HG03060 (cell line): ENCODE measurements around the gene EPHA4.

Experiments
- ATAC-seq: cut with Tn5 transposase; IDR thresholded peaks from one replicate; pipeline ENCODE4 v1.9.1; 2021; ENCODE audit warnings: low read depth, moderate number of reproducible peaks; ENCODE audit not compliant: unreplicated experiment

Gene EPHA4

DNA sequence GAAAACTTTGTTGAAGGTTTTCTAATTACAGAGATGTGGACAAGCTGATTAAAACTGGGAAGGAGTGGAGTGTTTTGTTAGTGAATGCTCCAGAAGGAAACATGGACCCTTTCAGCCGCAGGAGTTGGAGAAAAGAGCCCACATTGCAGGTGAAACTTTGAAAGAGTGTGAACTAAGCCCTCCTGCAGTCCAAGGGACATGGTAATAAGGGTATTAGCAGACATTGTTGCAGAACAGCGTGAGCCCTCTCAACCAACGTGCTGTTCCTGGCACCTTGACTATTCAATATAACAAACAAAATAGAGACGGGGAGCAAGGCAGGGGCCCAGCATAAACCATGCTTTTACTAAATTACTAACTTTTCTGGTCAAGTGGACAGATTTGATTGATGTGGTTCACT is 122.7 kb downstream of the EPHA4 start:
- no peak for ATAC-seq

DNA sequence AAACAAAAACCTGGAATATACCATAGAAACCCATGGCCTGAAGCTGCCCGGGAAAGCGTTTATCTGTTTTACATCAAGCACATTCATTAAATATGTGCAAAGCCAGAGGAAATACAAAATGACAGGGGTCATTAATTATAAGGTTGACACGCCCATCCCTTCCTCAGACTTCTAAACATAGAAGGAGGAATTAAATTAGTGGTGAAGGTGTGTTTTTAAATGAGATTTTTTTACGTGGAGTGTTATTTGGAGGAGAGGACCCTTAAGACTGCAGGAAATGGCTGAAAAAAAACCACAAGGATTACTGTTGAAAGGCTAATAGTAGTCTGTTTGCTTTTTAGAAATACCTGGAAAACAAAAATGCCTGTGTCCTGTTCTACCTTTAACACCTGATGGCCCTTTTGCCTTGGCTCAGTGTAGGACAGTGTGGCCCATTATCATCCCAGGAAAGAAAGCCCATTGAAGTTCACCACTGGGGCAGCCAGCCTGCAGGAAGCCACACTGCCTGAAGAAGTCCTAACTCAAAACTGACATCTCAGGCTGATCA is 123.2 kb downstream of the EPHA4 start:
- no peak for ATAC-seq

DNA sequence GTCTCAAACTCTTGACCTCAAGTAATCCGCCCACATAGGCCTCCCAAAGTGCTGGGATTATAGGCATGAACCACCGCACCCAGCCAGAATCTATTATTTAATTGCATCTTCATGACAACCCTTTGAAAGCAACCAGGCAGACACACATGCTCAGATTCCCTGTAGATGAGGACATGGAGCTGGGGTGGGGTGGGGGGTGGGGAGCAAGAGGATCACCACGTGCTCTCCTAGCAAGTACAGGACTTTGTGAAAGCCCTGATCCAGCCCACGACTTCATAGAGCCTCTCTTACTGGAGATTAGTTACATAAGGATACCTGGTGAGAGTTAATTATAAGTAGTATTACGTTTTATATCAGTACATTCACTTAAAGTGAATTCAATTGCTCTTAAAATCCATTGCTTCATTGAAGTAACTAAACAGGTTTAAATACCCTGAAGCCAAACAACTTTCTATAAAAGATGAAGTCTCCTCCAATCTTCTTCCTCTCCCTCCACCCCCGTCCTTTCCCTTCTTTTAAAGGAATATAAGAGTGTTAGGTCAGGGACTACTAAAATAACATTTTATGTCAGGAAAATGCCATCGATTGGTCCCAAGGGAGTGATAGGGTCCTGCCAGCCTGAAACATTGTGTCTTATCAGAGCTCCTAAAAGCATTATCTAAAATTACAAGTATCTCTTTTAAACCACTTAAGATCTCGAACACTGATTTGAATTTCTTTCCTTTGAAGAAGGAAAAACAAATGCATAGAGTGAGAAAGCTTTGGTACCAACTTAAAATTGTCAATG is 123.9 kb downstream of the EPHA4 start:
- ATAC-seq = no peak

DNA sequence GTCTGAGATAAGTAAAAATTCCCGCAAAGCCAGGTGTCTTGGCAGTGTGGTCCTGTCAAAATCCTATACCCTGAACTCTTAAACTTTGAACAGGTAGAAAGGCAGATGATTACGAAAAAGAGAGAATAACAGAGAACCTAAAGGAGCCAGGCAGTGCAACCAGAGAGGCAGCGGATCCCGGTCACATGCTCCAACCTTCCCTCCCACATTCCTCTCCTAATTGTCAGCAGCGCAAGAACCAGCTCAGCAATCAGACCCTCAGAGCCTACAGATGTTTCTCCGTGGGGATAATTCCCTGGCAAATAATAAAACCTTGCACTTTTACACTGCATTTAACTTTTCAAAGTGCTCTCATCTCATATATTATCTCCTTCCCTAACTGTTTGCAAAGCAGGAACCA is 124.8 kb downstream of the EPHA4 start:
- no peak for ATAC-seq

DNA sequence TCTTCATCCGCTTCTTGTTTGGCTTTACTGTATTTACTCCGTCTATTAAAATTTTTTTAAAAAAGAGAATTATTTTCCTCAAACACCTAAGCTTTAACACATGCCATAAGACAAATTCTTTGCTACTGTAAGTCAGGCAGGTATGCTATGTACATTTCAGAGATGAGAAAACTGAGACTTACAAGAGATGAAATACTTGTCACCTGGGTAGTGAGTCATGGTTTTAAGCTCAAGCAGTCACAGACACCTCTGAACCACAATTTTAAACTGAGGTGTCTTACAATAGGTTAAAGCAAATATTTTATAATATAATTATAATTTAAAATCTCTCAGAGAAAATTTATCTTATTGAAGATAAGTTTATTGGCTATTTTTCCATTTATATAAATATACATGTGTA is 126.0 kb downstream of the EPHA4 start:
- ATAC-seq = no peak

DNA sequence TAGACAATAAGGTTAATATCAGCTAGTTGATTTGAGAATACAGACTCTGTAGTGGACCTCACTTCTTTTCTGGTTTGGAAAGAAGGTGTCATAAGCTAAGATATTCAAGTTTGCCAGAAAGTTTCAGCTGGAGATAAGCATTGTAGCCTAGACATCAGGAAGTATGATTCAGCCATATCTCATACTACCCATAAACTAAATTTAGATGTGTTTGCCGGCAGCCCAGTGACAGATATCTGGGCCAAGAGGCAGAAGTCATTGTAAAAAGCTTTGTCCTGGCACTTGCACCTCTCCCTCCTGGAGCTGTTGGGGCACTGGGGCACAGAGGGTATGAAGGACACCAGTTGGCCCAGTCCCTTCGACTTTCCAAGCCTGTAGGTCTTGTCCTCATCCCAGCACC is 128.0 kb downstream of the EPHA4 start:
- no peak for ATAC-seq

DNA sequence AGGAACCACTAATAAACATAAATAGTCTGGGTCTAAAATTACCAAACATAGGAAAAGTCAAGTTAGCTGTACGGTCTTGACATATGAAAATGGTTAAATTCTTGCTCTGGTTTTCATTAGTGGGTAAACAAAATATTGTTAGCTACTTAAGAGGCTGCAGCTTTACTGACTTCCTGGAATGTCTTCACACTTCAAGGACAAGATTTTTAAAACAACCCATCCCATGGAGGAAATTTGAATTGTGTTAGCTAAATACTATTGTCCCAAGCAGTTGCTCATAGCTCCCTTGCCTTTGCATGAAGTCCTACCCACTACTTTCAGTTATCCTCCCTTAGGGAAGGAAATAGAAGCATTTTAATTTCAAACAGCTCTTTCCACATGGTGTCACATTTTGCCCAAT is 128.5 kb downstream of the EPHA4 start:
- no peak for ATAC-seq

DNA sequence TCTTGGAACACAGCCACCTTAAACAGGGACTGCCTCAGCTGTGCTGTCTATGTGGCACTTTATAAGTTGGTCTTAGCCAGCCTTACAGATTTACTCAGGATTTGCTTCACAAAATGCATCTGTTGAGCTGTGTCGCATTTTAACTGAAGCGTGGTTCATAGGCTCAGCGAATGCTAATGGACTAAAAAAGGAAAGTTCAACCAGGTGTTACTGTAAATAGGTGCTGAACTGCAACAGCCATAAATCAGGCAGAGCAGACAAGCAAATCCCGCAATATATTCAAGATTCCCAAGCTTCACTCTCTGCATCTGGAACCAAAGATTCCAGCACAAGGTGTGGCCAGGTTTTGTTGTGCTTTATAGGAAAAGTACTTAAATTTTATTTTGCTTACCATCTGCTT is 130.0 kb downstream of the EPHA4 start:
- ATAC-seq = no peak

DNA sequence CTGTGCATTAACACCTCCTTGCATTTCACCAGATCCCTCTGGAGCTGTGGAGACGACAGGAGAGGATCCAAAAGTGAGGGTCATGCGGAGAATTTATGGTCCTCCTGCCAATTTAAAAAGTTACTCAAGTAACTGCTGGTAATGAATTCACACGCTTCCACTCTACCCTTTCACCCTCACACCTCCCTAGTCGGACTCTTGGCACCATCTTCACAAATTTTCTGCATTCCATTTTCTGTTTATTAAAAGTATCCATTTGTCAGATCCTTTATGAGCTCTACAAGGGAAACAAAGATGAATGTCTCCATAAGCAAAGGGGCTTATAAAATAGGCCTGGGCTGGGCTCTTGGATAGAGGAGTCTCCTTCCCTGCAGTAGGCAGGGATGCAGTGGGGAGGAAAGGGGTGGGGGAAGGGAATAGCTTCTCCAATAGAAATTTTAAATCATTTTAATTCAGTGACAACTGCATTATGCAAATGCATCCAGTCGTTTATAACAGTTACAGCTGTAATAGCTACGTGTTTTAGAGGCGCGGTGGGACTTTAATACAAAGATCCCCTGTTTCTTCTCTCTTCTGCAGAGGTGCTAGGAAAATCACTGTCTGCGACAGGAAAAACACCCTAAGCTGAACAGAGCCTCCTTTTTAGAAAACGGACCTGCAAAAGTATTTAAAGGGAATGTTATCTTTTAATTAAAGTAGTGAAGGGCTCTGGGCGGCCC is 132.2 kb downstream of the EPHA4 start:
- no peak for ATAC-seq

DNA sequence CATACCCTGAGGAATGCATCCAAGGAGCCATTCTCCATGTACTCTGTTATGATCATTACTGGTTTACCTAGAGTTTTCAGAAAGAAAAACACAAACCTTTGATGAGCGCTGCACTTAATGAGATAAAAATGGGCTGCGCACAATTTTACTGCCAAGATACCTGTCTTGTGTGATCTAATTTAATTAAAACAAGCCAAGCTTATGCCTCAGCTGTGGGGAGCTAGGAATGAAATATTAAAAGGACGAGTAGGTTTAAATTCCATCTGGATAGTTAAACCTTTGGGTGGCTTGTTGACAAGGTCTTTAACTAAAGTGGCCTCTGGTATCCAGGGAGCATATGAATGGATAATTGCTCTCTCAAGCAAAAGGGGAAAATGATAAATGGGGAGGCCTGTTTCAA is 135.0 kb downstream of the EPHA4 start:
- no peak for ATAC-seq

DNA sequence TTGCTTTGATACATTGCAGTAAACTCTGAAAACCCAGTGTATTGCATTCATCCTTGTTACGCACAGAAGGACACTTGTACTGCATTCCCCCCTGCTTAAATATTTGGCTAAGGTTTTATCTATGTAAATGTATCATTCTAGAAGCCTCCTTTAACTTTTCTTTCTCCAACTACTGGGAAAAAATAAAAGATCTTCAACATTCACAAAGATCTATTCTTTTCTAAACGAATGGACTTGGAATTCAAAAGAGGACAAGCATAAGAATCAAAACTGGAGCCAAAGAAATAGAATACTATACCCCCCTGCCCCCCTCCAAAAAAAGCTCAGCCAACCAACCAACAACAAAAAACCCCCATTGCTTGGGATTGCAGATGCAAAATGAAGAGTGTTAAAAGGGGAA is 136.9 kb downstream of the EPHA4 start:
- no peak for ATAC-seq

DNA sequence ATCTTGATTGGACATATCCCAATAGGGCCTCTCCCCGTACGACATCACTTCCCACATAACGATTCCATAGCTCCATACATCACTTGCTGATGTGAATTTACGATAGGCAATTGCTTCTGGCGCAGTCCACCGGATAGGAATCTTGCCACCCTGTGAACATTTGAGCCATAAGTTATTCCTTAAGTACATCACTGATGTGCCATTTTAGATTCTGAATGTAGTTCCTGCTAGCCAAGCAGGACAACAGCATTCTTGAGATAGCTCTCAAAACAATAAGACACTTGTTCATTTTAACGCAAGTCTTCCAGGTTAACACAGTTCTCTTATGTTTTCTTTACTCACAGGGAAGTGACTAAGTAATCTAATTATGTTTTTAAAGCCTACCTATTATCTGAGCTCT is 138.0 kb downstream of the EPHA4 start:
- no peak for ATAC-seq

DNA sequence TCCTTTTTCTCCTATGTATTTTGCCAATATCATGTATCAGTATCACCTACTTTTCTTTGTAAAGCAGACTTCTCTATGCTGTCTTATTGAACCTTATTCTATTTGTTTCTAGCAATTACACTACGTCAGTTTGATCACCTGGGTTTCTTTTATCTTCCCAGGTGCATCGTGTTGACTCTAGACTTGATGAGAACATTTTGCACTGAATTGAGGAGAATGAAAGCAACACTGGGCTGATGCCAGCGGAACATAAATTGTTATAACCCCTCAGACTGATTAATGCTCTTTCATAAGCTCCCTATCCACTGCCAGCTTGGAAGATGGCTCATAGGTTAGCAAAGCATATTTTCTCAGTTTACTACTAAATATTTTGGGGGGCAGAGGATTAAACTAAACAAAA is 140.6 kb downstream of the EPHA4 start:
- no peak for ATAC-seq

DNA sequence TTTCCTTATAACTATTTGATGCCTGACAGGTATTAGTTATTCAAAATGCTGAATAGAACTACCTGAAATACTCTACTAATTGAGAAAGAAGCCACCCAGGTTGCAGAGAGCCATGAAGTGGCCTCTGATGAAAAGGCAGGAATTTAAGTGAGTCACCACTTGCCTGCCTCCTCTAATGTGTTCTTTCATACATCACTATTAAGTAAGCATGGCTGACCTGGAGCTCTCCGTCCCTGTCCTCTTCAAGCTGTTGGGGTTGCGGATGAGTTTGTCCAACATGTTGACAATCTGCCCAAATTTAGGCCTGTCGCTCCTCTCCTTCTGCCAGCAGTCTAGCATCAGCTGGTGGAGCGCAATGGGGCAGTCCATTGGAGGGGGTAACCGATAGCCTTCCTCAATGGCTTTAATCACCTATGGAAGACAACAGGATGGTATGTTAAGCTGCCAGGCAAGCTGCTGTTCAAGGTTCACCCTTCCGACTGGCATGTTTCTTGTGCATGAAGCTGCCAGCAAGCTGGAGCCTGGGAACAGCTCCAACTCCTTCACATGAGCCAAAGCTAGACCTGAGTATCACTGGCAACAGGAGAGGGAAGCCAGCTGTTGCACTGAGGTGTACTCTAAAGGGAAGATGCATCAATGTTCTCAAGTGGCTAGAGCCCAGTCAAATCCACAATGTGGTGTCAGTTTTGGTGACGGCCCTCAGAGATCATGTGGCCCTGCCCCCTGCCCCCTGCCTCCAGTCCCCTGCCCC is 142.2 kb downstream of the EPHA4 start:
- no peak for ATAC-seq

DNA sequence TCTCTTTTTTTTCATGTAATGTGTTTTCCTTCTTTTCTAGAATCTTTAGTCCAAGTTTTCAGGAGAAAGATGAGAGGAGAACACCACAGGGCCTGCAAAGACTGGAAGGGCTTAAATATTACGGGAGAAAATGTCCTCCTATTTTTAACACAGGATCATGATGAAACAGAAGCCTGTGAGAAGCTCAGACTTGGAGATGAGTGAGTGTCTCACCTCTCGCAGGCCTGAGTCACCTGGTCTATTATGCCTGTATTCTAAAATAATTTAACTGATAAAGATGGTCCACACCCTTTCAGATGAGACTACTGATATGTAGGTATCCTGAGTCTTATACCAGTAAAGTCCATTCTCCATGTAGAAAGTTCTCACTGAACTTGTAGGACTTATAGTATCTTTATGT is 143.2 kb downstream of the EPHA4 start:
- no peak for ATAC-seq

DNA sequence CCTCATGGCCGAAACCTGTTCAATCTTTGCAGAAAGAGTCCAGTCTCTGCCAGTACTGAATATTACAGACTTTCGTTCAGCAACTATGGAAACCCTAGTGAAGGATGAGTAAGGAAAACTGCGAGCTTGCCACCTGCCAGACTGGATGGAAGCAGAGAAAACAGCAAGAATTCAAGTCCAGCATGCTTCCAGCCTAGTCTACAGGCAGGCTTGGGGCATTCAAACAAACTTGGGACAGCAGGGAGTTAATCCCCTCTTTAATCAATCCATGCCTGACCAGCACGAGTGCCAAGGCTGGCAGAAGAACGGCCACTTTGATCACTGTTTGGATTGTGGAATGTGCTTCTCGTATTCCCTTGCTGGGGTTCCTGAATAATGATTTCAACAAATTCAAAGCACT is 145.2 kb downstream of the EPHA4 start:
- ATAC-seq = no peak

DNA sequence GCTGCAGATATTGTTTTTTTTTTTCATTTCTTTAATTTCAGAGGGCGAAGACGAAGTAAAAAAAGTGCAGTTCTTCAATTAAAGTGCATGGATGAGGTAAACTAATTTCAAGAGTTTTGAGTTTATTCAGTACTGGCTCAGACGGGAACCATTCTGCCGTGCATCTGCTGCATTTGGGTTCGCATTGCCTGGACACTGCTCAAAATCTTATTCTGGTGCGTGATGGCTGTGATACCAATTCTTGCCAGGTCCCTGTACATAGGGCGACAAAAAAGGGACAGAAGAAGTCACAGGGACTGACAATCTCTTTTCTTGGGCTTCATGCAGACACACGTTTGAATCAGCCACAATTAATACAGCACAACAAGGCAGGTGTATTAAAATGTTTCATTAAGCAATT is 146.2 kb downstream of the EPHA4 start:
- no peak for ATAC-seq

DNA sequence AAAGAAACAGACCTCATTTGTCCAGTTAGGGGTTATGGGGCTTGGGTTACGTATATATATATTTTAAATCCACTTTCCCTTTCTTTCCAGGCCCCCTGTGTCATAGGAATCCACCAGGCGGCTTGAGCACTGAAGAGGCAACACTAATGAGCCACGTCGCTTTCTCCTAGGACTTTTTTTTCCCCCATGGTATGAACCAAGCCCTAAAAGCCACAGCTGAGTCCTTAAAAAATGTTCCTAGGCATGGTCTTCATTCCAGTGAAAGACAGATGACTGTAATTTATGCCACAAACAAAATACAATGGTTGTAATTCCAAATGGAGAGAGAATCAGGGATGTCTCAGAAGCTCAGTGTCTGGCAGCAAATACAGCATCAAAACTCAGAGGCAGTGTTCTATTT is 146.8 kb downstream of the EPHA4 start:
- no peak for ATAC-seq

DNA sequence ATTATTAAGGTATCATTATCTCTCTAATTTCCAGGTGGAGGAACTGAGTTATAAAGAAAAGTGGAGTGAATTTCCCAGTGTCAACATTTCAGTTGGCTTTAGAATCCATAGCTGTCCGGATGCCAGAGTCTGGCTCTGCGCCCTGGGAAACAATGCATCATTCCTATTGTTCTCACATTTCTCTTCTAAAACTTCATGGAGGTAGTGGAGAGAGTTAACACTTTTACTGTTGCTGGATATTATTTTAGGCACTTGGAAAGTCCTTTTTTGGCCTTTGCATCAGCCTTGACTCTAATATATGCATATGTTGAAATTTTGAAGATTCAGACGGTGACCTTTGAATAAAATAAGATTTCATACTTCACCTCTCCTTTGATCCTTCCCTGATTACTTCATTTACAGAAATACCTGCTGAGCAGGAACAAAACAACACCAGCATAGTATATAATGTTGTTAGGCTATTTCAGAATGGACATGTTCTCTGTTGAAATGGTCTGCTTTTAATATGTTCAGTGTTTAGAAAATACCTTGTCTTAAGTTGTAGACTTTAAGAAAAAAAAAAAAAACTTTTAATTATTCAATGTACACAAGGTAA is 148.8 kb downstream of the EPHA4 start:
- no peak for ATAC-seq

DNA sequence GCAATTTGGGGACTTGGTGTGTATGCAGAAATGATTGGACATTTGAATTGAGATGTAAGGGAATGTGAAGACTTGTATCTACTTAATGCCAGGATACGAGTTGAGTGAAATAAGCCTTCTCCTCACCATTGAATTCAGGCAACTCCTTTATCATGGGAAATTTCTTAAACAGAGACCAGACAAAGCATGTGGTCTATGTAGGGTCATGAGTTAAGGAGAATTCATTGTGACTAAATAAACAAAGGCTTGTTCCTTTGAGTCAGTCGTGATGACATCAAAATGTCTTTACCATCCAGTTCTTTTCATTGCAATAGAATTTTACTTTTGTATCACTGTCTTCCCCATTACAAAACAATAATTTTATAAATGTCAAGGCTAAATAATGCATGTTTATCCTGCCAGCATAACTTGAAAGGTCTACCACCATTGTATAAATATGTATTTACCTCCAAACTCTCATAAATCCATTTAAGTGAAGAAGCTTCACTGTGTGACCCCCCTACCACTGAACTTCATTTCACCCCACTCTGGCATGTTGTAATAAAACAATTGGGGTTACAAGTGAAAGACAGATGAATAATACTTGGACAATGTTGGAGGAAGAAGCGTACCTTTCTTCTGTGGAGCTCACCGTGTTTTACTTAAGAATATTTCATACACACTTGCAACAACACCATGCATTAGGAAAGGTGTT is 149.4 kb downstream of the EPHA4 start:
- no peak for ATAC-seq
